22Rv1 (cell line): Measurements from ENCODE around the gene CHD1.

Experiments
- H3K27ac ChIP-seq: fragments of 450-650 bp; 2 replicates; pipeline ENCODE4 v1.5.1; 2017
- CTCF ChIP-seq: fragments of 450-650 bp; IDR thresholded peaks from 2 replicates; pipeline ENCODE4 v1.5.1; 2017; ENCODE audit warnings: mild to moderate bottlenecking
- ZFX ChIP-seq: fragments of 450-650 bp; IDR thresholded peaks from 2 replicates; pipeline ENCODE4 v1.6.1; 2017; ENCODE audit warnings: antibody characterized with exemption, borderline replicate concordance

The CHD1 gene

GRCh38 chr5:98891591-98891990 lies 37.2 kb downstream of the CHD1 start:
- TF ChIP-seq CTCF, result no peak
- no peak for TF ChIP-seq ZFX
- H3K27ac ChIP-seq, result no peak overlapping the region

- no peak overlapping the region for H3K27ac ChIP-seq
- no peak for TF ChIP-seq ZFX
- TF ChIP-seq CTCF, result no peak
Observed at GRCh38 chr5:98880598-98880997, 48.2 kb downstream of the CHD1 start.

- no peak overlapping the region for H3K27ac ChIP-seq
- TF ChIP-seq CTCF (no peak), ZFX (no peak)
Observed at GRCh38 chr5:98880151-98880550, 48.7 kb downstream of the CHD1 start.

GRCh38 chr5:98877600-98877999 lies 51.2 kb downstream of the CHD1 start:
- no peak overlapping the region for H3K27ac ChIP-seq
- no peak for TF ChIP-seq ZFX
- TF ChIP-seq CTCF, result no peak

GRCh38 chr5:98872674-98873073 lies 56.1 kb downstream of the CHD1 start:
- no peak for TF ChIP-seq ZFX
- no peak for TF ChIP-seq CTCF

GRCh38 chr5:98865690-98866089 lies 63.1 kb downstream of the CHD1 start:
- TF ChIP-seq ZFX, result no peak
- TF ChIP-seq CTCF, result no peak
- no peak overlapping the region for H3K27ac ChIP-seq

More at GRCh38 chr5:98872674-98873073, 56.1 kb downstream of the CHD1 start:
- no peak overlapping the region for H3K27ac ChIP-seq

- no peak for TF ChIP-seq CTCF
- TF ChIP-seq ZFX, result no peak
- H3K27ac ChIP-seq, result no peak overlapping the region
Observed at GRCh38 chr5:98847054-98847453, 81.8 kb downstream of the CHD1 start.

GRCh38 chr5:98846520-98846919 lies 82.3 kb downstream of the CHD1 start:
- H3K27ac ChIP-seq, result no peak overlapping the region
- TF ChIP-seq CTCF (no peak), ZFX (no peak)
